HG03575 (cell line): ENCODE results near the gene TRABD2A.

ENCODE experiments used
- ATAC-seq: cut with Tn5 transposase; IDR thresholded peaks from one replicate; pipeline ENCODE4 v1.9.1; 2021; ENCODE audit not compliant: unreplicated experiment, insufficient number of reproducible peaks, low FRiP score; ENCODE audit errors: extremely low read depth

Gene TRABD2A

GRCh38 chr2:84905181-84906107 is 24.6 kb upstream of the TRABD2A start, which contains the start of gene TMSB10:
TMSB10 (plus strand) TSS chr2:84905656.
- no peak for ATAC-seq

- no peak for ATAC-seq
Observed at GRCh38 chr2:84904717-84905174, 23.9 kb upstream of the TRABD2A start.

DNA sequence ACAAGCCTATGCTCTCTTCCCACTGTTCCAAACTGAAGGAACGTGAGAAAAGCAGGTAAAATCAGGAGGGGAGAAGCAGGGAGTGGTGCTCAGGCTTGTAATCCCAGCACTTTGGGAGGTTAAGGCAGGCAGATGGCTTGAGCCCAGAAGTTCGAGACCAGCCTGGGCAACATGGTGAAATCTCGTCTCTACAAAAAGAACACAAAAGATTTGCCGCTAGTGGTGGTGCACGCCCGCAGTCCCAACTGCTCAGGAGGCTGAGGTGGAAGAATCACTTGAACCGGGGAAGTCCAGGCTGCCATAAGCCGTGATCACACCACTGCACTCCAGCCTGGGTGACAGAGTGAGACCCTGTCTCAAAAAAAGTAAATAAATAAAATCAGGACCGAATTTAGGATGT is 23.3 kb upstream of the TRABD2A start:
- no peak for ATAC-seq

DNA sequence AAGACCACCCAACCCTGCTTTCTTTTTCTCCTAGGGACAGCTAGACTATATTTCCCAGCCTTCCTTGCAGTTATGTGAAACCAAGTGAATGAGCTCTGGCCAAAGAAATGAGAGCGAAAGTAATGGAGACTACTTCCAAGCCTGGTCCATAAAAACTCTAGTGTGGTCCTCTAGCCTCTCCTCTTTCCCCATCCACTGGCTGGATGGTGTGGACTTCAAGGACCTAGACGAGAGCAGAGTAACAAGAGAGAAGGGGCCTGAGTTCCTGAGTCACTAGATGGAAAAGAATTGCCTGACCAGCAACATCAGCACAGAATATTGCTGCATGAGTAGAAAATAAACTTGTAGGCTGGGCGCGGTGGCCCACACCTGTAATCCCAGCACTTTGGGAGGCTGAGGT is 21.6 kb upstream of the TRABD2A start:
- no peak for ATAC-seq

DNA sequence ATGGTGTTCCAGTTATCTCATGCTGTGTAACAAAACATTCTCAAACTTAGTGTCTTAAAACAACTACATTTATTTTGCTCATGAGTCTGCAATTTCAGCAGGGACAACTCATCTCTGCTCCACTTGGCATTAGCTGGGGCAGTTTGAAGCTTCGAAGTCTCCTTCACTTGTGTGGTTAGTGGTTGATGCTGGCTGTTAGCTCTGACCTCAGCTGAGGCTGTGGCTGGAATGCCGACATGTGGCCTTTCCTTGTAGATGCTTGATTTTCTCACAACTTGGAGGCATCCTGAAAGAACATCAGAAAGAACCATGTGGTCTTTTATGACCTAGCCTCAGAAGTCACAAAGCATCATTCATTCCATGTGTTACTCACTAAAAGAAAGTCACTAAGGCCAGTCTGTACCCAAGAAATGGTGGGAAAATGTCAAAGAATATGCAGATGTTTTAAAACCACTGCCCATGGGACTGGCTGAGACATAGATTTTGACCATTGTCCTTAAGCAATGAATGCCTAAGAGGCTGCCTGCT is 20.8 kb upstream of the TRABD2A start:
- ATAC-seq = no peak

DNA sequence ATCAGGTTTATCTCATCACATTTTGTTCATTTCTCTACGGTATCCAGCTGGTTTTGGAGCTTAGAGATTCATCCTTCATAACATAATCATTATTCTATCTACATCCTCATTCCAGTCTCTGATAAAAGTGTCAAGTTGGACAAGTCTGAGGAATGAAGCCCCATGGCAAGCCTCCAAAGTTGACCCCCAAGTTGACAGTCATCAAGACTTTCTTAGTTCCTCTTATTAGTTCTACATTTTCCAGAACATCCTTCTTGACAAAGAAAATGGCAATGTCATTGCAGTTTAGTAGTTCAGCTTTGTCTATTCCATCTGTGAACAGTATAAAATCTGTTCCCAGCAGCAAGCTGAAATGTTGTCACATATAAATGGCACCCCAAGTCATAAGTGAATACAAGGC is 20.1 kb upstream of the TRABD2A start:
- no peak for ATAC-seq

- no peak for ATAC-seq
Observed at GRCh38 chr2:84899304-84900204, 18.7 kb upstream of the TRABD2A start.

- no peak for ATAC-seq
Observed at GRCh38 chr2:84897773-84898172, 16.9 kb upstream of the TRABD2A start.

DNA sequence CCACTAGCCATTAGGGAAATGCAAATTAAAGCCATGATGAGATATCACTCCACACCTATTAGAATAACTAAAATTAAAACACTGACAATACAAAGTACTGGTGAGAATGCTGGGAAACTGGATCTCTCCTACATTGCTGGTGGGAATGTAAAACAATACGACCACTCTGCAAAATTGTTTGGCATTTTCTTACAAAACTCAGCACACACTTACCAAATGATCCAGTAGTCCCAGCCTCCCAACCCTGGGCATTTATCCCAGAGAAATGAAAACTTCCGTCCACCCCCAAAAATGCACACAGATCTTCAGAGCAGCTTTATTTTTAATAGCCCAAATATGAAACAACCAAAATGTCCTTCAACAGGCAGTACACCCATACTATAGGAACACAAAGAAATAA is 15.7 kb upstream of the TRABD2A start:
- no peak for ATAC-seq

- no peak for ATAC-seq
Observed at GRCh38 chr2:84894758-84895520, 14.1 kb upstream of the TRABD2A start.

DNA sequence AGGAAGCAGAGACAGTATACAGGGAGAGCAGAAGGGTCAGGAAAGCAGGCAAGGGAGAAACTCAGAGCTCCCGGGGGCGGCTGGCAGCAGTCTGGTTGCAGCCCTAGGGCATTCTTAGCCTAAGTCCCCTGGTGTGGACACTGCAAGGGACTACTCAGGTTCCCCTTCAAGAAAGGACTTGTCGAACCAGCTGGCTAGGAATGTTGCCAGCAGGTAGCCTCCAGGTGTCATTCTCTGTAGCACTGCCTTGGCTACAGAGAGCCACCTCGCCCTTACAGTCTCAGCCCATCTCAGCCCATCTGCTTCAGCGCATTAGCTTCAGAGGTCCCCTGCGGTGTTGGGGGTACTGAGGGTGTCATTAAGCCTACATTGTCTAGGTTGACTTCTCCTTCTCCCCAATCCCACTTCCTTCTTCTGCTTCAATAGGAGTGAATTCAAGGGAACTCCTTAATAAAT is 13.3 kb upstream of the TRABD2A start:
- no peak for ATAC-seq

DNA sequence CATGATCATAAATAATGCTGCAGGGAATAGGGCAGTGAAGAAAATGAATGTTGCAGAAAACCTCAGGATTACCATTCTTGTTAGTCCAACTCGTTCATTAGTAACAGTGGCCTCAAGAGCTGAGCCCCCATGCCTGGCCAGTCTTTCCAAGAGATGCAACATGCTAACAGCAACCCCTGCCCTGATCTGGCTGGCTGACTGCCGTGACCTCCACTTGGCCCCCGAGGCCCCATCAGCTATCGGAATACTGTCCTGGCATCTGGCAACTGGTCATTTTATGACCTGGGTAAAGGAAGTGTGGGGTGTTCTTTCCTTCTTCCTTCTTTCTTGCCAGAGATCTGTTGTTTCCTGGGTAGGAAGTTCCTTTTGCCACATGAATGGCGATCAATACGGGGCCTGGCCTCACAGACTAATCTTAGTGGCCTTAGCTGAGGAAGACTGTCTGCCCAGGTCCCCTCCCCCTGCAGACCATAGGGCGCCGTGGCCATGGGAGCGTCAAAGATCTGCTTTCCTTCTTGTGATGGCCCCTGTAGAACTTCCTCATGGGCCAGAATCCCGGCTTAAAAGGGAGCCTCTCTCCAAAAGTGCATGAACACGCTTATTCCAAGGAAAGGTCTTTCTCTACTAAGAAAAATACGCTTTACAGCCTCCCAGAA is 10.6 kb upstream of the TRABD2A start:
- ATAC-seq = no peak

GRCh38 chr2:84889332-84889731 is 8.4 kb upstream of the TRABD2A start:
- no peak for ATAC-seq

- peak; percentile 92 for ATAC-seq
Observed at GRCh38 chr2:84888401-84889276, 7.8 kb upstream of the TRABD2A start.

- no peak for ATAC-seq
Observed at GRCh38 chr2:84886791-84887190, 5.9 kb upstream of the TRABD2A start.

DNA sequence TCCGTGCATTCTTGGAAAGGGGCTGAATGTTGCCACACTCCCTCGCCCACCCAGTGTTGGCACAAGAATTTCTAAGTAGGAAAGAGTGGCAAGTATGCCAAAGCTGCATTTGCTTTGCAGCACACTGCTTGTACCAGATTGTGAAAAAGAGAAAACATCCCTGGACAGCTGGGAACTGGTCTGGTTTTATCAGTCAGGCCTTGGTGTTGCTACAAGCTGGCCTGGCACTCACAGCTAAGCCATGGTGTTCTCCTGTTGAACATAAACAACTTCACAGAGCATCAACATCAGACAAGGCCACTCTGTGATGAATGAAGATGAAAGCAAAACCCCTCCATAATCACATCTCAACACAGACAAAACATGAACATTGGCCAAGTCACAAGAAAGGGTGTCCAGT is 4.2 kb upstream of the TRABD2A start:
- no peak for ATAC-seq

DNA sequence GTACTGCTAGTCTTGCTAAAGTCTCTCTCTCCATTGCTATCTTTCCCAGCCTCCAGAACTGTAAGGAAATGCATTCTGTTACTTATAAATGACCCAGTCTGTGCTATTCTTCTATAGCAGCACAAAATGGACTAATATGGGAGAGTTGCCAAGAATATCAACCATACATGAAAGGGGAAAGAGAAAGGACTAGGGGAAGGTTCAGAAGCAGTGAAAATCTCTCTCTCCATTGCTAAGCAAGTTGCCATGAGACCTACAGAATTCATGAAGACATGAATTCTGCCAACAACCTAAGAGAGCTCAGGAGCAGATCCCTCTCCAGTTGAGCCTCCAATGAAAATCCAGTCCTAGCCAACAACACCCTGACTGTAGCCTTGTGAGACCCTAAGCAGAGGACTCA is 3.6 kb upstream of the TRABD2A start:
- no peak for ATAC-seq
